MG63 (cell line): ENCODE data around the gene SND1. TPM values are rescaled to one million over a fixed set of nuclear protein-coding genes. Genes with fewer than 3 reads are reported as not detected.
A peak's percentile ranks its signal among the peaks of the same experiment; 100 is the strongest.

Source experiments
- DNase-seq: peaks from one replicate; pipeline ENCODE4 v3.0.0-alpha.2; 2020
- H3K27me3 ChIP-seq: fragments of 250-450 bp; sonication (Bioruptor Pico); 2 replicates; pipeline ENCODE4 v1.5.1; 2020; ENCODE audit warnings: mild to moderate bottlenecking, moderate library complexity
- H3K36me3 ChIP-seq: fragments of 250-450 bp; sonication (Bioruptor Pico); 2 replicates; pipeline ENCODE4 v1.5.1; 2020; ENCODE audit warnings: mild to moderate bottlenecking, moderate library complexity
- H3K4me3 ChIP-seq: fragments of 250-450 bp; sonication (Bioruptor Pico); 2 replicates; pipeline ENCODE4 v1.5.1; 2020; ENCODE audit warnings: mild to moderate bottlenecking, moderate library complexity
- H3K9me3 ChIP-seq: fragments of 250-450 bp; sonication (Bioruptor Pico); 2 replicates; pipeline ENCODE4 v1.5.1; 2020; ENCODE audit warnings: mild to moderate bottlenecking, moderate library complexity
- total RNA-seq: library from RNA; depleted of rRNA; stranded (reverse); fragments of >200 nt; shearing (Covaris generic); gene quantifications from 2 replicates; pipeline ENCODE4 v1.2.3, GENCODE V29; 2014; ENCODE audit warnings: low replicate concordance

SND1 gene
- total RNA-seq, 1 experiment from 2014 or later = 66.4 TPM

- H3K9me3 ChIP-seq = no peaks in the 10 kb centered on the region; the same call in 1 of the 2 replicates
- no peaks in the 10 kb centered on the region for H3K27me3 ChIP-seq
- peaks cover 69% of the 10 kb centered on the region for H3K36me3 ChIP-seq
- no peak for DNase-seq
- H3K4me3 ChIP-seq = no peak overlapping the region
Measured at GRCh38 chr7:127705461-127705959, 53.5 kb downstream of the SND1 start.

GRCh38 chr7:127706766-127707165 is 54.8 kb downstream of the SND1 start:
- Histone ChIP-seq H3K9me3 (peaks cover 7% of the 10 kb centered on the region), H3K27me3 (no peaks in the 10 kb centered on the region), H3K4me3 (no peak overlapping the region), H3K36me3 (peaks cover 73% of the 10 kb centered on the region)
- DNase-seq = no peak

DNA sequence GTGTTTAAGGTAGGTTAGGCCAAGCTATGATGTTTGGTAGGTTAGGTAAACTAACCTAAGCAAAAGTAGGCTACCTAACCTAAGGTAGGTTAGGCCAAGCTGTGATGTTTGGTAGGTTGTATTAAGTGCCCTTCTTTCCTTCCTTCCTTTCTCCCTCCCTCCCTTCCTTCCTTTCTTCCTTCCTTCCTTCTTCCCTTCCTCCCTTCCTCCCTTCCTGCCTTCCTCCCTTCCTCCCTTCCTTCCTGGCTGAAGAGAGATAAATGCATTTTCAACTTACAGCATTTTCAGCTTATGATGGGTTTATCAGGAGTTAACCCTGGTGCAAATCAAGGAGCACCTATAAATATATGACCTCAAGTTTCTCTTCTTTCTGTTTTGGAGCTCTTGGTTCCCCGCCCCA is 56.2 kb downstream of the SND1 start:
- Histone ChIP-seq H3K36me3 (peaks cover 78% of the 10 kb centered on the region), H3K4me3 (no peak overlapping the region)
- DNase-seq = no peak

DNA sequence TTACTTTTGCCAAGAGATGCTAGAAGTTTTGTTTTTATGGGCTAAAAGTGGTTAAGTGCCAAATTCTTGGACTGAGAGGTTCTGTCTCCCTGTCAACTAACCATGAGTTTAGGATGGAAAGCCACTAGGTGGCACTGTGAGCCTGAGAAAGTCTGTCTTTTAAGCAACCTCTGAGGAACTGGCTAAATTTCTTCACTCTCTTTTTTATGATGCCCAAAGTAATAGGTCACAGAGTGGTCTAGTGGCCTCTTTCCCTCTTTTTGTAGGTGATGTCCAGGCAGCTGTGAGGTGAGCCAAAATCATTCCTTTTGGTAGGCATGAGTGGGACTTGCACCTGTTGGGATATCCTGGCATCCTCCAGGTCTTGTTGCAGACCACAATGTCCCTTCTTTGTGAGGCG is 56.8 kb downstream of the SND1 start:
- Histone ChIP-seq H3K36me3 (peaks cover 77% of the 10 kb centered on the region), H3K4me3 (no peak overlapping the region), H3K9me3 (peaks cover 7% of the 10 kb centered on the region), H3K27me3 (no peaks in the 10 kb centered on the region)
- DNase-seq = peak; percentile 52

More for the DNA sequence above, 56.2 kb downstream of the SND1 start:
- H3K27me3 ChIP-seq = no peaks in the 10 kb centered on the region
- peaks cover 7% of the 10 kb centered on the region for H3K9me3 ChIP-seq

DNA sequence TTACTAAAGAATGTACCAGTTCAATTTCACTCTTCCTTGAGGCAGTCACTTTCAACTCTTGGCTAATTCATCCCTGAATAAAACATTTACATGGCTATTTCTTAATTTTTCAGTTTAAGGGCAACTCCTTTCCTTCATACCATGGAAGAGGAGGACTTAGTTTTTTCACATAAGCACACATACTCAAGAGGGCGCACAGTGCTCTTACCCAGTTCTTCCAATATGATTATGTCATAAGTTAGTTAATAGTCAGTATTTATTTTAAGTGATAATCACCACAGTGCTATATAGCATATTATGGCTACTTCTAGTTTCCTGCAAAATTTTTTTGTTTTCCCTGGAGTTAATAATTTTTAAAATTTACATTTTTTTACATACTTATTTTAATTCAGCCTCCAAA is 58.6 kb downstream of the SND1 start:
- no peak for DNase-seq
- Histone ChIP-seq H3K4me3 (no peak overlapping the region), H3K36me3 (peaks cover 71% of the 10 kb centered on the region), H3K27me3 (no peaks in the 10 kb centered on the region), H3K9me3 (peaks cover 7% of the 10 kb centered on the region)

- no peak overlapping the region for H3K4me3 ChIP-seq
- H3K36me3 ChIP-seq = peaks cover 63% of the 10 kb centered on the region
- DNase-seq = no peak
- peaks cover 7% of the 10 kb centered on the region for H3K9me3 ChIP-seq
- no peaks in the 10 kb centered on the region for H3K27me3 ChIP-seq
Measured at GRCh38 chr7:127711872-127712271, 59.9 kb downstream of the SND1 start.

GRCh38 chr7:127713006-127713405 is 61.0 kb downstream of the SND1 start:
- Histone ChIP-seq H3K9me3 (peaks cover 7% of the 10 kb centered on the region), H3K27me3 (no peaks in the 10 kb centered on the region), H3K4me3 (no peak overlapping the region), H3K36me3 (peaks cover 59% of the 10 kb centered on the region)
- DNase-seq = no peak

DNA sequence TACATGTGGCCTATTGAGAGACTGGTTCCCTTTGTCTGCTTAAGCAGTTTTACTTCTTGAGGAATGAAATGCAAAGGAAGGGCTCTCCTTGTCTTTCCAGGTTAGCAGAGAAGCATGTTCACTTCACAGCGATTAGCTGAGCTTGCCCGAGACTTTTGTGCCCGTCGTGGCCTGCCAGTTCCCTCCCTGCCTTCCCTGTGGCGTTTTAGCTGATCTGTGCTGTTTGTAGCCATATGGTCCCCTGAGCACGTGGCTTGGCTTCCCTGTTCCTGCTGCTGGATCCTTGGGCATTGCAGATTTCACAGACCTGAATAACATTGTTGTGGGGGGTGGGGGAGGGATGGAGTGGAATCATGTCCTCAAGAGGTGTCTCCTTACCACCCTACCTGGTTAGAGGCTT is 61.8 kb downstream of the SND1 start:
- no peaks in the 10 kb centered on the region for H3K27me3 ChIP-seq
- H3K36me3 ChIP-seq = peaks cover 54% of the 10 kb centered on the region
- peaks cover 7% of the 10 kb centered on the region for H3K9me3 ChIP-seq
- DNase-seq = no peak
- no peak overlapping the region for H3K4me3 ChIP-seq

- no peak overlapping the region for H3K4me3 ChIP-seq
Measured at GRCh38 chr7:127715272-127715671, 63.3 kb downstream of the SND1 start.

GRCh38 chr7:127715901-127716300 is 63.9 kb downstream of the SND1 start:
- Histone ChIP-seq H3K9me3 (peaks cover 7% of the 10 kb centered on the region), H3K36me3 (peaks cover 34% of the 10 kb centered on the region), H3K4me3 (no peak overlapping the region), H3K27me3 (no peaks in the 10 kb centered on the region)
- no peak for DNase-seq

More at GRCh38 chr7:127715272-127715671, 63.3 kb downstream of the SND1 start:
- DNase-seq = no peak
- peaks cover 41% of the 10 kb centered on the region for H3K36me3 ChIP-seq
- H3K9me3 ChIP-seq = peaks cover 7% of the 10 kb centered on the region
- H3K27me3 ChIP-seq = no peaks in the 10 kb centered on the region

DNA sequence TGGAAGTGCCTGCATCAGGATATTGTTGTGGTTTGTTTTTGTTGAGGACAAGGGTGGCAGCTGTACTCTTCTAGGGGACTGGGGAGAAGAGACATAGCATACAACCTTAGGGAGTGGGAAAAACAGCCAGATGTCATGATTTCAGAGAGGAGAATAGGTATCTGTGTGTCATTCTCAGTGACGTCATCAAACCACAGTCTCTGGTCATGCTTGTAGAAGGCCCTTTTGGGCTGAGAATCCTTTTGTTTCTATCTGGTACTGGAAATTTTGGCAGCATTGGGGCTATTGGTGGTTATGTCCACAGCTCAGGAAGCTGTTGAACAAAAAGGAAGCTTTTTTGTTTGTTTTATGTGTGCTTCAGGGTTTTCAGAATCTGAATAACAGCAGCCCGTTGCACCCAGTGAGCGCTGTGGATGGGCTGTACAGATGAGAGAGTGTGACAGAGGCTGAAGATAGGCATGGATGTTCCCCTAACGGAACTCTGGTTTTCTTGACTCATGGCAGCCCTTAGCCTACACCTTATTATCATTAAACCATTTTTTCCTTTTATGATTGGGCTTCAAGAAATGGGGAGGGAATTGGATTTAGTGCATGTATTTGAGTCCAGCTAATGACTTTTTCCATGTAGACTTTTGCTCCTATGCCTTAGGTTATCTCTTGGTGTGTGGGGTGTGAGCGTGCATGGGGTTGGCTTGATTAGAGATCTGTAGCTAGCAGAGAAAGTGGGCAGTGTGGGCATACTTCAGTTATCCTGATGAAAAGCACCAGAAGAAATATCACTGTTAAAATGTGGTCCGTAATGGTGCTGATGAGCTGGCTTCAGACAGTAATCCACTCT is 65.7 kb downstream of the SND1 start:
- no peak for DNase-seq
- Histone ChIP-seq H3K4me3 (no peak overlapping the region), H3K27me3 (no peaks in the 10 kb centered on the region), H3K9me3 (no peaks in the 10 kb centered on the region), H3K36me3 (peaks cover 24% of the 10 kb centered on the region)

GRCh38 chr7:127718340-127718679 is 66.3 kb downstream of the SND1 start:
- no peaks in the 10 kb centered on the region for H3K27me3 ChIP-seq
- peaks cover 24% of the 10 kb centered on the region for H3K36me3 ChIP-seq
- H3K4me3 ChIP-seq = no peak overlapping the region
- H3K9me3 ChIP-seq = no peaks in the 10 kb centered on the region
- DNase-seq = no peak

DNA sequence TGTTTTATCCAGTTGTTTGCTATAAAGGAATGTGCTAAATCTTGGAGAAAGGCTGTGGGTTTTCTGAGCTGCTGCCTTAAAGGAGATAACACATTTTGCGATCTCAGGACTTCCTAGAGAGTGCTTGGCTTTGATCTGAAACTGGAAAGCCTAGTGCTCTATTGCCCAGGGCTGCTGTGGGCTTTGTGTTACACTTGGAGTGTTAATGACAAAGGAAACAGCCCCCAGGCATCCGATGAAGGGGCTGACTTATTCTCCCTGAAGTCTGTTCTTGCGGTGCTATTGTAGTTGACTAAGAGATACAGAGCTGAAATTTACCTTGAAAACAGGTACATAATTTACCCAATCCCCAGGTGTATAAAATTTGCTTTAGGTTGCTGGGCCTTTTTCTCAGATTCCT is 74.5 kb downstream of the SND1 start:
- H3K9me3 ChIP-seq = no peaks in the 10 kb centered on the region
- H3K4me3 ChIP-seq = no peak overlapping the region
- DNase-seq = no peak
- peaks cover 20% of the 10 kb centered on the region for H3K36me3 ChIP-seq
- H3K27me3 ChIP-seq = no peaks in the 10 kb centered on the region

GRCh38 chr7:127730658-127731276 is 78.8 kb downstream of the SND1 start:
- Histone ChIP-seq H3K9me3 (no peaks in the 10 kb centered on the region), H3K36me3 (no peaks in the 10 kb centered on the region; the same call in none of the 2 replicates), H3K4me3 (no peak overlapping the region), H3K27me3 (no peaks in the 10 kb centered on the region)
- no peak for DNase-seq

- Histone ChIP-seq H3K36me3 (peaks cover 4% of the 10 kb centered on the region), H3K27me3 (no peaks in the 10 kb centered on the region), H3K9me3 (no peaks in the 10 kb centered on the region), H3K4me3 (no peak overlapping the region)
- DNase-seq = no peak
Measured at GRCh38 chr7:127731431-127732080, 79.6 kb downstream of the SND1 start.

DNA sequence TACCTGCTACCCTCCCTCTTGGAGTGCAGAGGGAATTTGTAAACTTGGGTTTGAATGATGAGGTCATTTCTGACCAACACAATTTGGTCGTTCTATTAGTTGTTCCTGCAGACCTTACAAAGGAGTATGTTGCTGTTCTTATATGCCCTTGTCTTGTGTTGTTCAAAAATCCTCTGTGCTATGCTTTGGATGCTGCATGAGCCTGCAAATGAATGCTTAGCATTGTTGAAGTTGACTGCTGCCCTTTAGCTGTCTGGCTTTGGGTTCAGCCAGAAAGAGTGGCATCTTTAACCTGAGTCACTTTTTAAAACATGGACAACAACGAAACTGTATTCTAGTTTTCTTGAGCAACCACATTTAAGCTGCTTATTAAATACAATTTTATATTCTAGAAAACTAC is 80.3 kb downstream of the SND1 start:
- H3K9me3 ChIP-seq = no peaks in the 10 kb centered on the region
- no peaks in the 10 kb centered on the region for H3K27me3 ChIP-seq
- DNase-seq = no peak
- peaks cover 8% of the 10 kb centered on the region for H3K36me3 ChIP-seq
- no peak overlapping the region for H3K4me3 ChIP-seq

DNA sequence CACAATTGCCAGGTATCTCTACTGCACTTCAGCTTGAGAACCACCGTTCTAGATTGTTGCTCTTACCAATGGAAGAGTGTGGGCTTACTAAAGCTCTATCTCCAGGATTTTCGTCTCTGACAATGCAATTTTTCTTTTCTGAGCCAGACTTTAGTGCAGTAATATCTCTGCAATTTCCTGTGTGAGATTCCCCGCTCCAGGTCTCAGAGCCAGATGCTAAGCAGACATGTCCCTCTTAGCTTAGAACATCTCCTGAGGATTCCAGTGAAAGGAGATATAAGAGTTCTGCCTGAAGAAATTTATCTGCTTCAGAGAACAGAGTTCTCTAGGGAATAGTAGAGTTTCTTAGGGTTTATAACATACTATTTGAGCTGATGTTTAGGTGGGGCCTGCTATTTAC is 82.0 kb downstream of the SND1 start:
- Histone ChIP-seq H3K27me3 (no peaks in the 10 kb centered on the region), H3K9me3 (no peaks in the 10 kb centered on the region), H3K36me3 (peaks cover 8% of the 10 kb centered on the region), H3K4me3 (no peak overlapping the region)
- DNase-seq = no peak
